ENCODE data around the gene KRT33A. TPM values are rescaled to one million over a fixed set of nuclear protein-coding genes. Genes with fewer than 3 reads are reported as not detected.

The KRT33A gene
- total RNA-seq, 1 experiment from 2014 or later: not detected

GRCh38 chr17:41332239-41332638, 18.4 kb downstream of the KRT33A start:
- WGBS (ENCODE audit: extremely low coverage, insufficient read length, low lambda C conversion rate): no CpG with 5 or more reads among the region's 2 CpGs
- Histone ChIP-seq H2BK120ac (ENCODE audit: low read depth, low read length, poor library complexity, severe bottlenecking) (no peak overlapping the region), H3K79me1 (ENCODE audit: insufficient read depth, low read depth, low read length, poor library complexity, severe bottlenecking) (no peaks in the 10 kb centered on the region), H3K56ac (ENCODE audit: insufficient read length, low read depth, low read length) (no peak overlapping the region), H3K9ac (ENCODE audit: extremely low read depth, insufficient read length, low read length) (no peak overlapping the region), H3K4me2 (ENCODE audit: insufficient read depth, insufficient read length, low read length) (no peak overlapping the region), H2AK5ac (ENCODE audit: insufficient read length, low read length) (no peak overlapping the region), H3K23me2 (ENCODE audit: insufficient read length, low read depth, low read length, poor library complexity, severe bottlenecking) (no peaks in the 10 kb centered on the region), H3K79me2 (ENCODE audit: insufficient read depth, low read length) (no peaks in the 10 kb centered on the region), H2BK20ac (ENCODE audit: low read depth, low read length, poor library complexity, severe bottlenecking) (no peak overlapping the region), H3K14ac (ENCODE audit: insufficient read depth, low read length) (no peak overlapping the region), H2BK12ac (ENCODE audit: insufficient read length, low read depth, low read length) (no peak overlapping the region), H3K4ac (ENCODE audit: low read depth, low read length) (no peak overlapping the region), H4K20me1 (ENCODE audit: control insufficient read depth, insufficient read depth, insufficient read length) (no peaks in the 10 kb centered on the region), H3K27ac (ENCODE audit: insufficient read length, low read depth, low read length) (no peak overlapping the region), H2BK5ac (ENCODE audit: insufficient read length, low read length) (no peak overlapping the region), H3K23ac (ENCODE audit: insufficient read length, low read depth, low read length) (no peak overlapping the region), H2AFZ (ENCODE audit: low read length) (no peak overlapping the region), H3T11ph (ENCODE audit: low read length) (no peak overlapping the region), H3K18ac (ENCODE audit: insufficient read length, low read depth, low read length) (no peak overlapping the region), H3K27me3 (ENCODE audit: insufficient read depth, low read length) (no peaks in the 10 kb centered on the region), H3K4me1 (ENCODE audit: insufficient read depth, low read length) (no peaks in the 10 kb centered on the region), H4K91ac (ENCODE audit: insufficient read length, low read depth, low read length) (no peak overlapping the region), H2BK15ac (ENCODE audit: low read depth, low read length) (no peak overlapping the region), H4K8ac (replicated peaks; ENCODE audit: insufficient read length, low read depth, low read length) (no peak overlapping the region), H4K5ac (ENCODE audit: insufficient read length, low read depth, low read length) (no peak overlapping the region), H3K9me3 (ENCODE audit: control insufficient read depth, low read depth, low read length) (no peaks in the 10 kb centered on the region)
- H3K27ac Mint-ChIP-seq: no peak overlapping the region; a peak in 1 of 7 replicates
- no peak overlapping the region for H3K4me3 Mint-ChIP-seq
- TF ChIP-seq CTCF (conservative IDR thresholded peaks at IDR 0.05): no peak
- H3K27me3 Mint-ChIP-seq (ENCODE audit: low read depth): peaks cover 4% of the 10 kb centered on the region; the same call in 1 of the 2 replicates
- H3K4me1 Mint-ChIP-seq: peaks cover 0 to 9% of the 10 kb centered on the region in 2 experiments; a peak in 3 of 4 replicates
- no peak for DNase-seq
- no peaks in the 10 kb centered on the region; a peak in 2 of 5 replicates for H3K9me3 Mint-ChIP-seq
- H3K36me3 Mint-ChIP-seq (ENCODE audit: insufficient read depth in 1 of 3, low read depth in 3 of 3): no peaks in the 10 kb centered on the region; a peak in 1 of 7 replicates
